CD4-positive, alpha-beta memory T cell (primary cell): Measurements from ENCODE around the gene PTPN1. TPM values are rescaled to one million over a fixed set of nuclear protein-coding genes. Genes with fewer than 3 reads are reported as not detected.
"Not testable (repeated sequence)": the region's sequence is repeated elsewhere in the genome, so short reads cannot be mapped to it uniquely, and the experiment has no call there.

Source experiments
- CTCF ChIA-PET: fragments of 350-600 bp; sonication (Branson Sonifier 250); formaldehyde crosslinking; loops from one replicate; lab custom pipeline; 2021; ENCODE audit warnings: inconsistent platforms; ENCODE audit not compliant: partially characterized antibody; lab: Charles Lee
- POLR2A ChIA-PET: fragments of 350-600 bp; sonication (Branson Sonifier 250); formaldehyde crosslinking; loops from one replicate; lab custom pipeline; 2021; ENCODE audit not compliant: partially characterized antibody; lab: Charles Lee
- DNase-seq, 5 donors: peaks; one replicate each; pipeline versions ENCODE4 v3.0.0 to v3.0.0-alpha.2; 2020 to 2022; ENCODE audit warnings: mixed read lengths in 1 of 5
- H3K27ac ChIP-seq: one replicate; pipeline ENCODE4 v1.7.0; 2013; ENCODE audit warnings: low read depth, low read length
- H3K27me3 ChIP-seq: 2 replicates; pipeline ENCODE4 v1.7.0; 2013; ENCODE audit warnings: mild to moderate bottlenecking, low read length, moderate library complexity; ENCODE audit not compliant: insufficient read depth
- H3K36me3 ChIP-seq: 2 replicates; pipeline ENCODE4 v1.7.0; 2013; ENCODE audit warnings: mild to moderate bottlenecking, low read length, moderate library complexity; ENCODE audit not compliant: insufficient read depth
- H3K4me1 ChIP-seq: 2 replicates; pipeline ENCODE4 v1.7.0; 2013; ENCODE audit warnings: mild to moderate bottlenecking, low read length, moderate library complexity; ENCODE audit not compliant: insufficient read depth
- H3K4me3 ChIP-seq, 2 donors: one replicate each; pipeline ENCODE4 v1.7.0; 2013; ENCODE audit warnings: low read length in 2 of 2, mild to moderate bottlenecking in 1 of 2
- H3K9me3 ChIP-seq, 2 donors: one replicate each; pipeline ENCODE4 v1.7.0; 2013; ENCODE audit warnings: low read length in 2 of 2, control low read depth in 1 of 2; ENCODE audit not compliant: control insufficient read depth in 1 of 2
- H3K27ac Mint-ChIP-seq, 7 donors: one replicate each; pipeline ENCODE4 v1.8.0; 2020 to 2021; ENCODE audit warnings: mixed read lengths in 7 of 7, mild to moderate bottlenecking in 6 of 7, inconsistent platforms in 3 of 7, moderate library complexity in 3 of 7
- H3K27me3 Mint-ChIP-seq, 2 donors: one replicate each; pipeline ENCODE4 v1.8.0; 2020 to 2021; ENCODE audit warnings: mixed read lengths in 2 of 2
- H3K36me3 Mint-ChIP-seq, 2 donors: one replicate each; pipeline ENCODE4 v1.8.0; 2020 to 2021; ENCODE audit warnings: mixed read lengths in 2 of 2, inconsistent platforms in 1 of 2, mild to moderate bottlenecking in 1 of 2
- H3K4me1 Mint-ChIP-seq, 4 donors: one replicate each; pipeline ENCODE4 v1.8.0; 2020 to 2021; ENCODE audit warnings: mixed read lengths in 4 of 4, mild to moderate bottlenecking in 1 of 4
- H3K4me3 Mint-ChIP-seq, 8 donors: one replicate each; pipeline ENCODE4 v1.8.0; 2020 to 2021; ENCODE audit warnings: mixed read lengths in 8 of 8, mild to moderate bottlenecking in 7 of 8, moderate library complexity in 6 of 8, inconsistent platforms in 3 of 8
- H3K9me3 Mint-ChIP-seq, 8 donors: one replicate each; pipeline ENCODE4 v1.8.0; 2020 to 2021; ENCODE audit warnings: mixed read lengths in 8 of 8, mild to moderate bottlenecking in 5 of 8, inconsistent platforms in 3 of 8, moderate library complexity in 1 of 8
- intact Hi-C: fragments of 100-400 bp; cut with micrococcal nuclease; formaldehyde crosslinking; loops from one replicate; pipeline ENCODE4 v1.15.1; 2023
- polyA plus RNA-seq, 2 donors: library from polyadenylated mRNA; unstranded; fragments of 300-500 nt; fragmentation: Illumina TruSeq; gene quantifications; one replicate each; pipeline ENCODE4 v1.2.3, GENCODE V29; 2021
- total RNA-seq, 2 experiments: library from RNA; stranded (reverse); gene quantifications; one replicate each; pipeline ENCODE4 v1.2.3, GENCODE V29; 2021

The PTPN1 gene
- total and polyA plus RNA-seq, 4 experiments from 2014 or later, result 21.0 to 61.5 (median 50.3) TPM

- Histone ChIP-seq H3K27ac (no peak overlapping the region), H3K27me3 (no peaks in the 10 kb centered on the region), H3K36me3 (peaks cover 66% of the 10 kb centered on the region), H3K4me1 (peaks cover 41% of the 10 kb centered on the region), H3K9me3 (no peaks in the 10 kb centered on the region), H3K4me3 (no peak overlapping the region)
- DNase-seq, result no peak
- intact Hi-C loops, result no loop called here
- Mint-ChIP-seq H3K36me3 (peaks cover 50 to 81% of the 10 kb centered on the region in 2 donors), H3K27me3 (no peaks in the 10 kb centered on the region), H3K27ac (peak overlapping the region in 5 of 7 donors; percentile 12 to 72 (median 58)), H3K4me3 (no peak overlapping the region), H3K9me3 (peaks cover 0 to 2% (median 0%) of the 10 kb centered on the region in 8 donors), H3K4me1 (peaks cover 46 to 87% (median 66%) of the 10 kb centered on the region in 4 donors)
- ChIA-PET POLR2A (interaction anchor here (1.1 kb wide), 1 partner anchor 55 kb away, joined by 3 read pairs; the partner anchor contains the start of gene PTPN1), CTCF (interaction anchor here (1.0 to 2.0 kb wide), 4 partner anchors 11 to 23 kb away, joined by 3 to 6 read pairs (median 3); no protein-coding TSS in a partner anchor)
Observed at GRCh38 chr20:50565383-50565782, 55.2 kb downstream of the PTPN1 start.

- POLR2A ChIA-PET, result interaction anchor here (1.1 kb wide), 1 partner anchor 55 kb away, joined by 3 read pairs; the partner anchor contains the start of gene PTPN1
- Mint-ChIP-seq H3K9me3 (peaks cover 0 to 2% (median 0%) of the 10 kb centered on the region in 8 donors), H3K36me3 (peaks cover 50 to 84% of the 10 kb centered on the region in 2 donors), H3K4me1 (peaks cover 48 to 87% (median 67%) of the 10 kb centered on the region in 4 donors), H3K4me3 (no peak overlapping the region), H3K27ac (peak overlapping the region in 4 of 7 donors; percentile 53 to 72 (median 61)), H3K27me3 (no peaks in the 10 kb centered on the region)
- H3K9me3 ChIP-seq, result no peaks in the 10 kb centered on the region
- H3K36me3 ChIP-seq, result peaks cover 66% of the 10 kb centered on the region
- CTCF ChIA-PET, result interaction anchor here (1.1 to 2.8 kb wide), 2 partner anchors 10 to 19 kb away, joined by 3 to 10 read pairs; no protein-coding TSS in a partner anchor
- intact Hi-C loops, result no loop called here
- H3K4me1 ChIP-seq, result peaks cover 43% of the 10 kb centered on the region
- no peak for DNase-seq
- H3K27me3 ChIP-seq, result no peaks in the 10 kb centered on the region
- H3K4me3 ChIP-seq, result no peak overlapping the region
- H3K27ac ChIP-seq, result no peak overlapping the region
Observed at GRCh38 chr20:50565871-50566270, 55.7 kb downstream of the PTPN1 start.

DNA sequence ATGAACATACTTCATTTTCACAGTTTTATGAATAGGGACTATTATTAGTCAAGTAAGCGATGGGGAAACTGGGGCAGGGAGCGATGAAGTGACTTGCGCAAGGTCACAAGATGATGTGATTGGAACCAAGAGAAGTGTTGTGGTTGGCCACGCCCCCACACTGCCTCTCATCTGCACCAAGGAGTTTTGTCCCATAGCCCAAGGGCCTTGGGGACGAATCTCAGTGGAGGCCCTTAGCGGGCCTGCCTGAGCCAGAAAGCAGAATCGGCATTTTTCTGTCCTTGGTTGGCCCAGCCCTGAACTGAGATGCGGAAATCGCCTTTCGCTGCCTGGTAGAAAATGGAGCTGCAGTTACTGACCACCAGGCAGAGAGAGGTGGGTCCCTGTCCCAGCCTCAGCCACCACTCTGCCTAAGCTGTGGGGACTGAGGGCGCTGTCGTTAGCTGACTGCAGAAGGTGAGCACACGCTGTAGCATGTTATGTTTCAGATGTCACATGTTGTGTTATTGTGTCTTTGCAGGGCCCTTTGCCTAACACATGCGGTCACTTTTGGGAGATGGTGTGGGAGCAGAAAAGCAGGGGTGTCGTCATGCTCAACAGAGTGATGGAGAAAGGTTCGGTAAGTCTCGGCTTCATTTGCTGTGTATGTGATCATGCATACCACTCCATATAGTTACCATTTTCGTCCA lies 57.8 kb downstream of the PTPN1 start:
- H3K4me1 ChIP-seq, result peaks cover 39% of the 10 kb centered on the region
- Mint-ChIP-seq H3K27me3 (no peaks in the 10 kb centered on the region), H3K4me1 (peaks cover 39 to 87% (median 64%) of the 10 kb centered on the region in 4 donors), H3K36me3 (peaks cover 42 to 84% of the 10 kb centered on the region in 2 donors), H3K27ac (peak overlapping the region; percentile 2 to 85 (median 74)), H3K9me3 (peaks cover 0 to 2% (median 0%) of the 10 kb centered on the region in 8 donors), H3K4me3 (no peak overlapping the region)
- no peak for DNase-seq
- peaks cover 53% of the 10 kb centered on the region for H3K36me3 ChIP-seq
- no peak overlapping the region for H3K27ac ChIP-seq
- H3K27me3 ChIP-seq, result no peaks in the 10 kb centered on the region
- no peaks in the 10 kb centered on the region for H3K9me3 ChIP-seq
- POLR2A ChIA-PET, result interaction anchor here (1.2 to 1.6 kb wide), 3 partner anchors 51 to 84 kb away, joined by 3 to 5 read pairs (median 5); no protein-coding TSS in a partner anchor
- intact Hi-C loops, result no loop called here
- CTCF ChIA-PET, result interaction anchor here (1.5 to 16.4 kb wide), 3 partner anchors 8 to 64 kb away, joined by 3 to 244 read pairs (median 10); no protein-coding TSS in a partner anchor
- no peak overlapping the region for H3K4me3 ChIP-seq

- POLR2A ChIA-PET, result interaction anchor here (1.2 to 1.6 kb wide), 3 partner anchors 51 to 85 kb away, joined by 3 to 5 read pairs (median 5); no protein-coding TSS in a partner anchor
- Histone ChIP-seq H3K27ac (no peak overlapping the region), H3K4me3 (no peak overlapping the region), H3K27me3 (no peaks in the 10 kb centered on the region), H3K4me1 (peaks cover 37% of the 10 kb centered on the region), H3K9me3 (no peaks in the 10 kb centered on the region), H3K36me3 (peaks cover 56% of the 10 kb centered on the region)
- Mint-ChIP-seq H3K27ac (peak overlapping the region in 5 of 7 donors; percentile 39 to 87 (median 82)), H3K9me3 (peaks cover 0 to 2% (median 0%) of the 10 kb centered on the region in 8 donors), H3K4me3 (peak overlapping the region in 1 of 8 donors; percentile 49), H3K27me3 (no peaks in the 10 kb centered on the region), H3K36me3 (peaks cover 42 to 84% of the 10 kb centered on the region in 2 donors), H3K4me1 (peaks cover 37 to 87% (median 64%) of the 10 kb centered on the region in 4 donors)
- intact Hi-C loops, result no loop called here
- DNase-seq, result no peak
- CTCF ChIA-PET, result interaction anchor here (1.0 to 16.4 kb wide), 5 partner anchors 8 to 90 kb away, joined by 3 to 244 read pairs (median 5); no protein-coding TSS in a partner anchor
Observed at GRCh38 chr20:50568549-50568942, 58.4 kb downstream of the PTPN1 start.

DNA sequence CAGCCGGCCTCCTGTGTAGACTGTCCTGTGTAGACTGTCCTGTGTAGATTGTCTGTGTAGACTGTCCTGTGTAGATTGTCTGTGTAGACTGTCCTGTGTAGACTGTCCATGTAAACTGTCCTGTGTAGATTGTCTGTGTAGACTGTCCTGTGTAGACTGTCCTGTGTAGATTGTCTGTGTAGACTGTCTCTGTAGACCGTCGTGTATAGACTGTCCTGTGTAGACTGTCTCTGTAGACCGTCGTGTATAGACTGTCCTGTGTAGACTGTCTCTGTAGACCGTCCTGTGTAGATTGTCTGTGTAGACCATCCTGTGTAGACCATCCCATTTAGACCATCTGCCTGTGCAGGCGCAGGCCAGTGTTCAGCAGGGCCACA lies 59.3 kb downstream of the PTPN1 start:
- H3K27me3 ChIP-seq, H3K9me3 Mint-ChIP-seq, H3K27ac ChIP-seq, H3K4me3 ChIP-seq, H3K27me3 Mint-ChIP-seq, intact Hi-C loops, H3K9me3 ChIP-seq, DNase-seq: not testable (repeated sequence)
- Histone ChIP-seq H3K4me1 (peaks cover 36% of the 10 kb centered on the region), H3K36me3 (peaks cover 58% of the 10 kb centered on the region)
- H3K4me1 Mint-ChIP-seq, result peaks cover 39 to 88% (median 65%) of the 10 kb centered on the region in 4 donors
- peaks cover 45 to 90% of the 10 kb centered on the region in 2 donors for H3K36me3 Mint-ChIP-seq
- H3K4me3 Mint-ChIP-seq, result peak overlapping the region in 4 of 8 donors; percentile 4 to 29 (median 26)
- ChIA-PET POLR2A (interaction anchor here (1.2 to 1.6 kb wide), 2 partner anchors 59 to 86 kb away, joined by 5 read pairs; no protein-coding TSS in a partner anchor), CTCF (interaction anchor here (1.0 to 16.4 kb wide), 5 partner anchors 50 to 90 kb away, joined by 3 to 244 read pairs (median 5); no protein-coding TSS in a partner anchor)
- H3K27ac Mint-ChIP-seq, result peak overlapping the region in 6 of 7 donors; percentile 45 to 87 (median 78)

- H3K27ac ChIP-seq, result no peak overlapping the region
- peaks cover 0 to 2% (median 0%) of the 10 kb centered on the region in 8 donors for H3K9me3 Mint-ChIP-seq
- no peak overlapping the region for H3K4me3 ChIP-seq
- H3K4me1 ChIP-seq, result peaks cover 36% of the 10 kb centered on the region
- peaks cover 39 to 89% (median 65%) of the 10 kb centered on the region in 4 donors for H3K4me1 Mint-ChIP-seq
- peak overlapping the region in 6 of 8 donors; percentile 5 to 81 (median 56) for H3K4me3 Mint-ChIP-seq
- CTCF ChIA-PET, result interaction anchor here (0.7 to 16.4 kb wide), 10 partner anchors 10 to 106 kb away, joined by 3 to 244 read pairs (median 4); no protein-coding TSS in a partner anchor
- POLR2A ChIA-PET, result interaction anchor here (0.9 to 1.2 kb wide), 6 partner anchors 53 to 379 kb away, joined by 3 to 5 read pairs (median 4); partner anchors contain the start of genes CEBPB and PTPN1
- DNase-seq, result peak; percentile 30 to 66 (median 39)
- intact Hi-C loops, result loop anchor here (1.0 kb wide), 2 partner anchors 66 to 92 kb away; no protein-coding TSS in a partner anchor
- no peaks in the 10 kb centered on the region for H3K9me3 ChIP-seq
- H3K27ac Mint-ChIP-seq, result peak overlapping the region; percentile 68 to 86 (median 84)
- H3K36me3 Mint-ChIP-seq, result peaks cover 46 to 90% of the 10 kb centered on the region in 2 donors
- H3K27me3 Mint-ChIP-seq, result no peaks in the 10 kb centered on the region
- H3K27me3 ChIP-seq, result no peaks in the 10 kb centered on the region
- H3K36me3 ChIP-seq, result peaks cover 58% of the 10 kb centered on the region
Observed at GRCh38 chr20:50569864-50570836, 60.0 kb downstream of the PTPN1 start.
